Peyer's patch (tissue), 4 donors: ENCODE measurements around the gene SEMA4D. TPM values are rescaled to one million over a fixed set of nuclear protein-coding genes. Genes with fewer than 3 reads are reported as not detected.

Source experiments
- DNase-seq, 3 donors: peaks; one replicate each; pipeline ENCODE4 v3.0.0-alpha.2; 2017 to 2019
- H3K27ac ChIP-seq, 4 donors: fragments of 200-600 bp; sonication (generic); one replicate each; pipeline ENCODE4 v1.5.1; 2016 to 2019
- H3K27me3 ChIP-seq, 2 donors: fragments of 200-600 bp; sonication (generic); one replicate each; pipeline ENCODE4 v1.5.1; 2019
- H3K36me3 ChIP-seq, 3 donors: fragments of 200-600 bp; sonication (generic); one replicate each; pipeline ENCODE4 v1.5.1; 2016 to 2019
- H3K4me1 ChIP-seq, 4 donors: fragments of 200-600 bp; sonication (generic); one replicate each; pipeline ENCODE4 v1.5.1; 2016 to 2019
- H3K4me3 ChIP-seq, 4 donors: fragments of 200-600 bp; sonication (generic); 1 replicate in 3 of 4; 2 replicates in 1 of 4; pipeline ENCODE4 v1.5.1; 2016 to 2019; ENCODE audit warnings: mild to moderate bottlenecking in 1 of 4
- H3K9me3 ChIP-seq, 4 donors: fragments of 200-600 bp; sonication (generic); one replicate each; pipeline ENCODE4 v1.5.1; 2016 to 2019; ENCODE audit warnings: mild to moderate bottlenecking in 1 of 4
- CTCF ChIP-seq, 6 experiments: fragments of 450-650 bp in 4 of 6; fragments of 200-600 bp in 2 of 6; sonication (generic) in 1 of 6; IDR thresholded peaks; one replicate each; pipeline ENCODE4 v1.5.1; 2017 to 2019; ENCODE audit warnings: antibody characterized with exemption in 6 of 6, mild to moderate bottlenecking in 3 of 6, moderate library complexity in 1 of 6
- POLR2A ChIP-seq, 2 donors: fragments of 450-650 bp; IDR thresholded peaks; one replicate each; pipeline ENCODE4 v1.5.1; 2017; ENCODE audit warnings: antibody characterized with exemption in 2 of 2, mild to moderate bottlenecking in 2 of 2, moderate library complexity in 2 of 2
- total RNA-seq, 4 donors: library from RNA; depleted of rRNA; stranded (reverse); fragments of >200 nt; gene quantifications; one replicate each; pipeline ENCODE4 v1.1.0, GENCODE V29; 2016

SEMA4D gene
- total RNA-seq, 4 donors from 2014 or later: 24.3 to 124 (median 30.0) TPM

GRCh38 chr9:89436326-89436725 lies 61.6 kb downstream of the SEMA4D start:
- no peak overlapping the region for H3K4me3 ChIP-seq
- no peaks in the 10 kb centered on the region for H3K9me3 ChIP-seq
- TF ChIP-seq CTCF (IDR thresholded peaks at IDR 0.05) (no peak), POLR2A (IDR thresholded peaks at IDR 0.05) (no peak)
- H3K27me3 ChIP-seq: no peaks in the 10 kb centered on the region
- H3K36me3 ChIP-seq: no peaks in the 10 kb centered on the region
- peaks cover 0 to 72% (median 44%) of the 10 kb centered on the region in 4 donors for H3K4me1 ChIP-seq
- no peak for DNase-seq
- H3K27ac ChIP-seq: peak overlapping the region in 2 of 4 donors; percentile 52 to 70

GRCh38 chr9:89435071-89435823 lies 62.7 kb downstream of the SEMA4D start:
- no peaks in the 10 kb centered on the region for H3K9me3 ChIP-seq
- H3K4me3 ChIP-seq: no peak overlapping the region
- no peak for TF ChIP-seq POLR2A (IDR thresholded peaks at IDR 0.05)
- H3K36me3 ChIP-seq: no peaks in the 10 kb centered on the region
- peak in 2 of 3 donors; percentile 91 to 93 for DNase-seq
- H3K27ac ChIP-seq: peak overlapping the region in 2 of 4 donors; percentile 23 to 29
- H3K27me3 ChIP-seq: no peaks in the 10 kb centered on the region
- H3K4me1 ChIP-seq: peaks cover 0 to 73% (median 36%) of the 10 kb centered on the region in 4 donors

GRCh38 chr9:89434636-89435035 lies 63.3 kb downstream of the SEMA4D start:
- H3K9me3 ChIP-seq: no peaks in the 10 kb centered on the region
- H3K4me1 ChIP-seq: peaks cover 0 to 76% (median 33%) of the 10 kb centered on the region in 4 donors
- H3K36me3 ChIP-seq: no peaks in the 10 kb centered on the region
- no peak for DNase-seq
- H3K4me3 ChIP-seq: no peak overlapping the region
- H3K27ac ChIP-seq: peak overlapping the region in 1 of 4 donors; percentile 29
- H3K27me3 ChIP-seq: no peaks in the 10 kb centered on the region
- TF ChIP-seq POLR2A (IDR thresholded peaks at IDR 0.05): no peak
- no peak for TF ChIP-seq CTCF (IDR thresholded peaks at IDR 0.05)

- H3K27ac ChIP-seq: no peak overlapping the region
- peaks cover 0 to 76% (median 38%) of the 10 kb centered on the region in 4 donors for H3K4me1 ChIP-seq
- H3K36me3 ChIP-seq: no peaks in the 10 kb centered on the region
- no peak overlapping the region for H3K4me3 ChIP-seq
- no peak for TF ChIP-seq POLR2A (IDR thresholded peaks at IDR 0.05)
- no peak for TF ChIP-seq CTCF (IDR thresholded peaks at IDR 0.05)
- DNase-seq: no peak
- H3K27me3 ChIP-seq: no peaks in the 10 kb centered on the region
- no peaks in the 10 kb centered on the region for H3K9me3 ChIP-seq
Observed at GRCh38 chr9:89433826-89434225, 64.1 kb downstream of the SEMA4D start.

GRCh38 chr9:89432986-89433530 lies 64.9 kb downstream of the SEMA4D start:
- no peak for DNase-seq
- H3K4me1 ChIP-seq: peaks cover 0 to 75% (median 41%) of the 10 kb centered on the region in 4 donors

More at GRCh38 chr9:89432986-89433530, 64.9 kb downstream of the SEMA4D start:
- Histone ChIP-seq H3K4me3 (no peak overlapping the region), H3K27me3 (no peaks in the 10 kb centered on the region), H3K36me3 (no peaks in the 10 kb centered on the region), H3K27ac (peak overlapping the region in 1 of 4 donors; percentile 25), H3K9me3 (no peaks in the 10 kb centered on the region)
- no peak for TF ChIP-seq CTCF (IDR thresholded peaks at IDR 0.05)
- TF ChIP-seq POLR2A (IDR thresholded peaks at IDR 0.05): no peak
